AG10803 (cell line): ENCODE measurements around the gene RNF115.
"Not testable (repeated sequence)": the region's sequence is repeated elsewhere in the genome, so short reads cannot be mapped to it uniquely, and the experiment has no call there.

Source experiments
- DNase-seq: peaks from one replicate; pipeline ENCODE4 v3.0.0; 2010; ENCODE audit warnings: low read depth
- H3K4me3 ChIP-seq: 2 replicates; pipeline ENCODE4 v1.5.1; 2011; ENCODE audit warnings: mild to moderate bottlenecking, low read length, control low read depth
- CTCF ChIP-seq: conservative IDR thresholded peaks from 2 replicates; pipeline ENCODE4 v1.5.1; 2011; ENCODE audit warnings: mild to moderate bottlenecking, low read length, control low read depth, inconsistent platforms

Gene RNF115

GRCh38 chr1:145720556-145720877, 103.4 kb downstream of the RNF115 start:
- peak; percentile 87 for DNase-seq
- no peak for TF ChIP-seq CTCF
- peak overlapping the region; percentile 59 for H3K4me3 ChIP-seq

- no peak within 1 kb of the TSS for H3K4me3 ChIP-seq
- no peak for DNase-seq
- no peak for TF ChIP-seq CTCF
Observed at GRCh38 chr1:145719230-145720079, 104.4 kb downstream of the RNF115 start, which contains the start of gene CD160. TSS of gene CD160 (plus strand) at chr1:145719499. CDS start at chr1:145728328, 8,829 bp downstream.

GRCh38 chr1:145718465-145718864, 105.4 kb downstream of the RNF115 start:
- DNase-seq, result not testable (repeated sequence)

GRCh38 chr1:145717833-145718232, 106.1 kb downstream of the RNF115 start:
- no peak for TF ChIP-seq CTCF
- no peak for DNase-seq
- H3K4me3 ChIP-seq, result no peak overlapping the region

More at GRCh38 chr1:145718465-145718864, 105.4 kb downstream of the RNF115 start:
- not testable (repeated sequence) for H3K4me3 ChIP-seq

- DNase-seq, result no peak
- TF ChIP-seq CTCF, result no peak
- no peak overlapping the region for H3K4me3 ChIP-seq
Observed at GRCh38 chr1:145716641-145717345, 107.1 kb downstream of the RNF115 start.

- no peak for DNase-seq
- TF ChIP-seq CTCF, result no peak
Observed at GRCh38 chr1:145714524-145715111, 109.3 kb downstream of the RNF115 start.

GRCh38 chr1:145711213-145711651, 112.7 kb downstream of the RNF115 start:
- no peak overlapping the region for H3K4me3 ChIP-seq
- DNase-seq, result no peak
- no peak for TF ChIP-seq CTCF

More at GRCh38 chr1:145714524-145715111, 109.3 kb downstream of the RNF115 start:
- H3K4me3 ChIP-seq, result no peak overlapping the region
